NCI-H82 treated with DMSO at 0.1 percent for 48 hours (cell line): ENCODE data around the gene MTHFD1L.
"Not testable (repeated sequence)": the region's sequence is repeated elsewhere in the genome, so short reads cannot be mapped to it uniquely, and the experiment has no call there.

Experiments used
- DNase-seq: peaks from one replicate; lab custom pipeline; 2025; ENCODE audit not compliant: unreplicated experiment; lab: John Stamatoyannopoulos, UW

The MTHFD1L gene

DNA sequence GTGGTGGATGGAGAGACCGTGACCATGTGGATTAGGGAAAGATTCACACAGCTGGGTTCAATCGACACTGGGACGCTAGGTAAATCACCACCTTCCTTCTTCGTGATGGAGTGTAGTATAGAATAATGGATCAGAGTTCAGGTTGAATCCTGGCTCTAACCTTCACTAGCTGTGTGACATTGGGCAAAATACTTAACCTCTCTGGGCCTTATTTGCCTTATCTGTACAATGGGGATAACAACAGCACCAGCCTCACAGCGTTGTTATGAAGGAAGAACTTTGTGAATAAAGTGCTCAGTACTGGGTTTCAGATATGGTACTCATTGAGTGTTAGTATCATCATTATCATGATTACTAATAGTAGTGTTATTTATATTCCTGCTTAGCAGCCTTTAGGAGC lies 248.1 kb downstream of the MTHFD1L start:
- DNase-seq: no peak

GRCh38 chr6:151118461-151119123 lies 253.1 kb downstream of the MTHFD1L start:
- DNase-seq: no peak

GRCh38 chr6:151119823-151120524 lies 254.5 kb downstream of the MTHFD1L start:
- DNase-seq: no peak

DNA sequence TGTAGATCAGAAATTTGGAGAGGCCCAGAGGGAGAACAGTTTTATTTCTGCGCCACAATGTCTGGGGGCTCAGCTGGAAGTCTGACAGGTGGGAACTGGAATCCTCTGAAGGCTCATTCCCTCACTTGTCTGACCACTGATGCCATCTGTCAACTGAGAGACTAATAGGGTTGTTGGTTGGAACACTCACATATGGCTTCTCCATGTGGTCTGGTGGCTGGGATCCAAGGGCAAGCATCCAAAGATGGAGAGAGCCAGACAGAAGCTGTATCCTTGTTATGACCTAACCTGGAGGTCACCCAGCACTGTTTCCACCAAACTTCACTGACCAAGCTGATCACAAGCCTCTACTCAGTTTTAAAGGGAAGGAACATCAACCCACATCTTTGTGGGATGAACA lies 256.4 kb downstream of the MTHFD1L start:
- peak; percentile 41 for DNase-seq

GRCh38 chr6:151123641-151124040 lies 258.1 kb downstream of the MTHFD1L start:
- not testable (repeated sequence) for DNase-seq

DNA sequence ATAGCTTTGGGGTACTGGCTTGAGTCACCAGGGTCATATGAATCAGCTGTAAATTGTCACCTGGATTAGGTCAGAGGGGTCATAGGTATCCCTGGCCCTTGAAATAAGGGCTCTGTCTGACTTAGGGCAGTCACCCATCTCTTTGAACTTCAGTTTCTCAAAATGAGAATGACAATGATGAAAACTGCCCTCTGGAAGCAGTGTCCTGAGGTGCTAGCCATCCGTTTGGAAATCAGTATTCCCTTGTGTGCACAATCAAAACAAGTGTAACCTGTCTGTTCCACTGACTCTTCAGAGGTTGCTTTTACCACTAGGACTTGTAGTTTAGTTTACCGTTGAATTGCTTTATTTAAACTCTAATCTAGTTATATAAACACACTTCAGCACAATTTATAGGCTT lies 259.7 kb downstream of the MTHFD1L start:
- not testable (repeated sequence) for DNase-seq

DNA sequence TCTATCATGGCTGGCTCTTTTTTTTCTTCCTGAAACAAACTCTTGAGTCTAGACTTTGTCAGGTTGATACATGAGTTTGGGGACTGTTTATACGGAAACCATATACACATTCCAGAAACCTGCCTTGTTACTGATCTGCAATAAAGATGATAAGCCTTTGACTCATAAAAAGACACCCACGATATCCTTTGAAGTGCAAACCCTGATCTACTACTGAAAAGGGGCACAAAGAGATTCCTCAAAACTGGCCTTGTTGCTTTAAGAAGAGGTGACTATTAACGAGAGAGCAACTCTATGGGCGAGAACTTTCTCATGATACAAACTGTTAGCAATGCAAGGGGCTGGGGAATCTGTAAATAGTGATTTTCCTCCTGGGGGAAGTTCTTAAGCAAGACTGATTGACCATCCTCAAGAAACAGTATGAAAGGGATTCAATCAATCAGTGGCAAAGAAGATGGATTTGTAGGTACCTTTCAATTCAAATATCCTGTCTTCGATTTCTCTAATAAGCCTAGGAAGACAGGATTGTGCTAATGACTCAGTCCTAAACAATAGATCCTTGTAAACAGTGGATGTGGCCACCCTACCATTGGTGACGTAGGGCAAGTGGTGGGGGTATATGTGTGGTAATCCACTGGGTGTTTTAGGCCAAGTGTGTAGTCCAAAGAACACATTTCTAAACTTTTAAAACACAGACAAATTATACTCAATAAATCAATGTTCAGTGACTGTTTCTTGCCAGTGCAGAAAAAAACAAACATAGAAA lies 260.3 kb downstream of the MTHFD1L start:
- DNase-seq: not testable (repeated sequence)

DNA sequence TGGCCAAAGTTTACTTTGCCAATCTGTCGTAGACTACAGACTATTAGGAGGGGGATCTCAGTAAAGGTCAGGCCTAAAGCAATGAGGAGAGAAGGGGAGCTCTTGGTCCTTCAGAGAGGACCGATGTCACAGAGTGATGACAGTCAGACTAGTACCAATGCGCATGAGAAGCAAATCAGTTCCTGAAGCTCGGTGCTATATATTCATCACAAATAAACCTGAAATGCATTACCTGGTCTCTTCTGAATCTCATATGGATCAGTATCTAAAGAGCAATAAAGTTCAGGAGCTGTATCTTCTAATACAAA lies 260.9 kb downstream of the MTHFD1L start:
- not testable (repeated sequence) for DNase-seq

GRCh38 chr6:151127133-151127798 lies 261.8 kb downstream of the MTHFD1L start:
- not testable (repeated sequence) for DNase-seq

DNA sequence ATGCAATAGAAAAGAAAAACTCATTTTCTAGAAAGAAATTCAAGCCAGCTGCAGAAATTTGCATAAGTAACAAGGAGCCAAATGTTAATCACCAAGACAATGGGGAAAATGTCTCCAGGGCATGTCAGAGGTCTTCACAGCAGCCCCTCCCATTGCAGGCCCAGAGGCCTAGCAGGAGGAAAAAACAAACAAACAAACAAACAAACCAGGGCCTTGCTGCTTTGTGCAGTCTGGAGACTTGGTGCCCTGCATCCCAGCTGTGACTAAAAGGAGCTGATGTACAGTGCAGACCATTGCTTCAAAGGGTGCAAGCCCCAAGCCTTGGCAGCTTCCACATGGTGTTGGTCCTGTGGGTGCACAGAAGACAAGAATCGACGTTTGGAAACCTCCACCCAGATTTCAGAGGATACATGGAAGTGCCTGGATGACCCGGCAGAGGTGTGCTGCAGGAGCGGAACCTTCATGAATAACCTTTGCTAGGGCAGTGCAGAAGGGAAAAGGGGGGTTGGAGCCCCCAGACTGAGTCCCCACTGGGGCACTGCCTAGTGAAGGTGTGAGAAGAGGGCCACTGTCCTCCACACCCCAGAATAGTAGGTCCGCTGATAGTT lies 263.4 kb downstream of the MTHFD1L start:
- no peak for DNase-seq

DNA sequence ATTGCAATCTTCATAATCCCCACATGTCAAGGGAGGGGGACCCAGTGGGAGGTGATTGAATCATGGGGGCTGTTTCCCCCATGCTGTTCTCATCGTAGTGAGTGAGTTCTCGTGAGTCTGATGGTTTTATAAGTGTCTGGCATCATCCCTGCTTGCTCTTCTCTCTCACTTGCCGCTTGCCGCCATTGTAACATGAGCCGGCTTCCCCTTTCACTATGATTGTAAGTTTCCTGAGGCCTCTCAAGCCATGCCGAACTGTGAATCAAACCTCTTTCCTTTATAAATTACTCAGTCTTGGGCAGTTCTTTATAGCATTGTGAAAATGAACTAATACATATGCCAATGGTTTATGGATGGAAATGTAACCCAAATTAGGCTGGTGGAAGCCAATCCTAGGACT lies 264.8 kb downstream of the MTHFD1L start:
- DNase-seq: no peak

- DNase-seq: no peak
Measured at GRCh38 chr6:151131324-151132007, 266.0 kb downstream of the MTHFD1L start.

DNA sequence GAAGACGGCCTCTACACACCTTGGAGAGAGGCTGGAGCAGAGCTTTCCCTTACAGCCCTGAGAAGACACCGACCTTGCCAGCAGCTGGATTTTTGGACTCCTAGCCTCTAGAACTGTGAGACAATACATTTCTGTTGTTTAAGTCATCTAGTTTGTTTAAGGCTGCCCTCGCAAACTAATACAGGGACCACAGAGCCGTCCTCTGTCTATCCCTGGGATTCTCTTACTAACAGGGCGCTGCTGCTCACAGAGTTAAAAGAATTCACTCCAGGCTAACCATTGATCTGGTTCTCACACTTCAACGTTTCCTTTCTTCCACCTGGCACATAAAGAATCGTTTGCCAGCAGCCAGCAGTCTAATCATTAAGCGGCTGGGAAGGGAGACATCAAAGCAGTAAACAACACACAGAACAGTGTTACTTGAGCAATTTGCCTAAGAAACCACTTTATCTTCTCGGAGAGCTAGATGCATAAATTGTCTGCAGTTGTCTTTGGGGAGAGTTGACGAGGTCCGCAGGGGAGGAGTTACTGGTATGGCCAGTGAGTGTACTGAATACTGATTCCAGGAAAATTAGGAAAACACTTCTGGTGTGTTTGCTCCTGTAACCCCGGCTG lies 270.7 kb downstream of the MTHFD1L start:
- DNase-seq: no peak

- no peak for DNase-seq
Measured at GRCh38 chr6:151137542-151137941, 272.0 kb downstream of the MTHFD1L start.

DNA sequence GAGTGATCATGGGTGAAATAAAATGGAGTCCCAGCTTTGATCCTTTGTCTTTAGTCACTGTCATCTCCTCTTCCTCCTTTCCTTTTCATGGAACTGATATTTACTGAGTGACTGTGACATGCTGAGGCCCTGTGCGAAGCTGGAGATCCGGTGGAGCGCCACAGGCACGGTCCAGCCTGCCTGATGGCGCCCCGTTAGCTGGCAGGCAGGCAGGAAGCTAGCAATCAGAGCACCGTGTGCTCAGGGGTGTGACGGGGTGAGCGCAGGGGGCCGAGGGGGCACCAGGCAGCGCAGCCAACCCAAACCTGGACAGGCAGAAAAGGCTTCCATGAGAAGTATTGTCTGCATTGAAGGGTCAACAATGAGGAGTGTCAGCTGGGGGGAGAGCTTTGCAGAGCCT lies 274.0 kb downstream of the MTHFD1L start:
- no peak for DNase-seq

- DNase-seq: no peak
Measured at GRCh38 chr6:151140767-151141166, 275.3 kb downstream of the MTHFD1L start.

DNA sequence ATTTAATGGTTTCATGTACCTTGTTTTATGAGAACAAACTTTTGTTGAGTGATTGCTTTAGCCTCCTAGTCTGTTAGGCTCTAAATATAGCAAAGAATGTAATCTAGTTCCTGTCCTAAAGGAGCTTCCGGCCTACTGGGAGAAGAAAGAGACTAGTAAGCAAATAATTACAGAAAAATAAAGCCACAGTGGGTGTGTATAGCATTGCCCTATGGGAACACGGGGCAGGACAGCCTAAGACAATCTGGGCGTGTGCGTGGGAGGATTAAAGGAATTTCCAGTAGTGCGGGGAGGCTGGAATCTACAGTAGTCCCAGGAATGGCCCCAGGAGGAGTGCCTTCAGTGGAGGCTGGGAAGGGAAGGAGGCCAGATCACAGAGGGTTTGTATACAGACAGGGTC lies 276.2 kb downstream of the MTHFD1L start:
- no peak for DNase-seq

GRCh38 chr6:151142676-151143075 lies 277.2 kb downstream of the MTHFD1L start:
- no peak for DNase-seq

GRCh38 chr6:151143337-151143736 lies 277.8 kb downstream of the MTHFD1L start:
- DNase-seq: no peak

GRCh38 chr6:151143806-151144205 lies 278.3 kb downstream of the MTHFD1L start:
- DNase-seq: no peak
